Spleen (tissue), 11 donors: ENCODE results near the gene USPL1. TPM values are rescaled to one million over a fixed set of nuclear protein-coding genes. Genes with fewer than 3 reads are reported as not detected.

ENCODE experiments used
- DNase-seq: peaks from one replicate; pipeline ENCODE4 v3.0.0-alpha.2; 2020
- H3K27ac ChIP-seq, 8 donors: fragments of 200-600 bp; sonication (generic) in 7 of 8; 1 replicate in 4 of 8; 2 replicates in 4 of 8; pipeline versions ENCODE4 v1.5.0 to v1.8.0; 2016 to 2021; ENCODE audit warnings: inconsistent platforms in 4 of 8, mild to moderate bottlenecking in 4 of 8, moderate library complexity in 1 of 8
- H3K27me3 ChIP-seq, 7 donors: fragments of 200-600 bp; sonication (generic) in 6 of 7; replicated peaks in 1 of 7; 1 replicate in 4 of 7; 2 replicates in 3 of 7; pipeline versions ENCODE4 v1.5.0 to v1.8.0; 2016 to 2021; ENCODE audit warnings: inconsistent platforms in 3 of 7, mild to moderate bottlenecking in 1 of 7
- H3K36me3 ChIP-seq, 6 donors: fragments of 200-600 bp; sonication (generic) in 5 of 6; 1 replicate in 4 of 6; 2 replicates in 2 of 6; pipeline versions ENCODE4 v1.5.0 to v1.8.0; 2016 to 2021; ENCODE audit warnings: inconsistent platforms in 2 of 6
- H3K4me1 ChIP-seq, 6 donors: fragments of 200-600 bp; sonication (generic) in 5 of 6; 1 replicate in 3 of 6; 2 replicates in 3 of 6; pipeline versions ENCODE4 v1.5.0 to v1.8.0; 2016 to 2021; ENCODE audit warnings: inconsistent platforms in 3 of 6
- H3K4me3 ChIP-seq, 8 donors: fragments of 200-600 bp; sonication (generic) in 7 of 8; 1 replicate in 4 of 8; 2 replicates in 4 of 8; pipeline versions ENCODE4 v1.5.0 to v1.8.0; 2016 to 2021; ENCODE audit warnings: inconsistent platforms in 4 of 8, mild to moderate bottlenecking in 4 of 8, moderate library complexity in 2 of 8
- H3K9me3 ChIP-seq, 8 donors: fragments of 200-600 bp; sonication (generic) in 7 of 8; 1 replicate in 4 of 8; 2 replicates in 4 of 8; pipeline versions ENCODE4 v1.5.0 to v1.8.0; 2016 to 2021; ENCODE audit warnings: inconsistent platforms in 4 of 8
- CTCF ChIP-seq, 11 experiments: fragments of 200-600 bp in 7 of 11; fragments of 450-650 bp in 4 of 11; sonication (generic) in 4 of 11; IDR thresholded peaks in 8 of 11; conservative IDR thresholded peaks in 3 of 11; 1 replicate in 7 of 11; 2 replicates in 4 of 11; pipeline versions ENCODE4 v1.4.0 to v1.8.0; 2016 to 2021; ENCODE audit warnings: antibody characterized with exemption in 11 of 11, inconsistent platforms in 4 of 11, mild to moderate bottlenecking in 1 of 11
- POLR2A ChIP-seq, 3 donors: fragments of 450-650 bp; IDR thresholded peaks; one replicate each; pipeline ENCODE4 v1.5.1; 2017; ENCODE audit warnings: antibody characterized with exemption in 3 of 3, mild to moderate bottlenecking in 1 of 3
- POLR2AphosphoS5 ChIP-seq, 3 donors: sonication (generic); formaldehyde crosslinking; IDR thresholded peaks; one replicate each; pipeline ENCODE4 v1.5.1; 2017; ENCODE audit warnings: antibody characterized with exemption in 3 of 3
- WGBS, 5 donors: extraction: QIAGEN DNeasy Blood & Tissue Kit in 3 of 5; methylation state at CpG; one replicate each; pipeline versions ENCODE4 v1.1.5 to v1.1.7; 2013 to 2018; 5-methylcytosine and 5-hydroxymethylcytosine counted together
- intact Hi-C: fragments of 100-400 bp; cut with DNase I; formaldehyde crosslinking; loops from one replicate; pipeline ENCODE4 v1.15.0; 2023; ENCODE audit warnings: low total_unique reads
- polyA plus RNA-seq, 3 donors: library from polyadenylated mRNA; stranded (reverse); fragments of 200-250 nt; gene quantifications; one replicate each; pipeline ENCODE4 v1.2.1, GENCODE V29; 2013
- total RNA-seq, 7 donors: library from RNA; depleted of rRNA in 3 of 7; stranded (reverse); fragments of >200 nt in 3 of 7; fragmentation: NEBNext Ultra II Directional in 4 of 7; extraction: Animal tissue kit (Norgen Biotek cat#: 25700) in 4 of 7; gene quantifications; one replicate each; pipeline versions ENCODE4 v1.1.0 to v1.2.1, GENCODE V29; 2016 to 2021
- donor health status: healthy with polysubstance abuse.
- donor health status: DM: no; HTN: no; CAD: no; lungs with moderate emphysema.
- donor health status: DM: no; HTN: no; CAD: no.
- donor health status: Bipolar disorder and iron deficiency.
- donor health status: healthy.
- donor health status: DM: no; HTN: no; CAD: no.
- donor health status: DM: yes; HTN: yes; CAD: no.

The USPL1 gene
- total and polyA plus RNA-seq, 10 donors, result 11.7 to 42.2 (median 26.6) TPM

DNA sequence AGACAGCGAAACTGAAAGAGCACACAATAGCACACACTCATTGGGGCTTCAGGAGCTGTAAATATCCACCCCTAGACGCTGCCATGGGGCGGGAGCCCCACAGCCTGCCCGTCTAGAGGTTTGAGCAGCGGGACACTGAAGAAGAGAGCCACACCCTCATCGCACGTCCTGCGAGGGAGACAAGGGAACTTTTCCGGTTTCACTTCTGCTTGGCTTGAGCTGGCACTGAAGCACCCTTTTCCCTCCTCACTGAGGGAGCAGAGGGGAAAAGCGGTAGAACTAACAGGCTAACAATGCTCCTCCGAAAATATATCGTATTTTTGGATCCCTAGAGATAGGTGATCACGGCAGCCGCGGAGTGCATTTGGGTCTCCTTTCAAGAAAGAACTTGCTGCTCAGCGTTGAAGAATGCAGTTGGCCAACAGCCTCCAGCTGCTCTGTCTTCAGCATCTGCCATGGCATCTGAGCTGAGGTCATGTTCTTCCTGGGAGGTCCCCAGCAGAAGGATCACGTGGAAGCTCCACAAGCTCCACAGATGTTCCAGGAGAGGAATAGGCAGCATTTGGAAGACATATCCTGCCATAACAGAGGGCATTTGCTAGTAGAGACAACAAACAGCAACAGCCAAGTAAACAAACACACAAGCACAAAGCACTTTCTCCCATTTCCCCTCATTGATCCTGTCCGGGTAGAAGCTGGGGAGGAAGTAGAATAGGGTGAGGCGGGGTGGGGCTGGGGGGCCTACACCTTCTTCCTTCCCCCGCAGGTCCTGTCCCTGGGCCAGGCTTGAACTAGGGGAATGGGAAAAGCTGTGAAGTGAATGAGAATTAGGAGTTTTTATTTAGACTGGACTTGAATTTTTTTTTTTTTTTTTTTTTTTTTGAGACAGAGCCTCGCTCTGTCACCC, 72.8 kb downstream of the USPL1 start:
- Histone ChIP-seq H3K27ac (peak overlapping the region; percentile 48 to 82 (median 72)), H3K27me3 (no peaks in the 10 kb centered on the region), H3K4me1 (peaks cover 1 to 22% (median 15%) of the 10 kb centered on the region in 6 donors), H3K4me3 (peak overlapping the region in 6 of 8 donors; percentile 17 to 65 (median 24)), H3K9me3 (no peaks in the 10 kb centered on the region), H3K36me3 (no peaks in the 10 kb centered on the region)
- 34 to 48% (median 36%) methylated on average over 21 of the region's 21 CpGs for WGBS, 5 donors
- intact Hi-C loops, result no loop called here
- DNase-seq, result peak; percentile 86
- TF ChIP-seq CTCF (IDR thresholded peaks at IDR 0.05 in 8 of 11, conservative IDR thresholded peaks at IDR 0.05 in 3 of 11) (no peak), POLR2A (IDR thresholded peaks at IDR 0.05) (no peak), POLR2AphosphoS5 (IDR thresholded peaks at IDR 0.05) (peak in 2 of 3 donors; percentile 68 to 69)

- peaks cover 17 to 38% (median 30%) of the 10 kb centered on the region in 6 donors for H3K4me1 ChIP-seq
- no peak overlapping the region for H3K4me3 ChIP-seq
- 51 to 95% (median 71%) methylated on average over 1 of the region's 1 CpG for WGBS, 5 donors
- TF ChIP-seq CTCF (IDR thresholded peaks at IDR 0.05 in 8 of 11, conservative IDR thresholded peaks at IDR 0.05 in 3 of 11), result no peak
- TF ChIP-seq POLR2AphosphoS5 (IDR thresholded peaks at IDR 0.05), result no peak
- no peak for TF ChIP-seq POLR2A (IDR thresholded peaks at IDR 0.05)
- no peaks in the 10 kb centered on the region for H3K36me3 ChIP-seq
- intact Hi-C loops, result no loop called here
- no peak overlapping the region for H3K27ac ChIP-seq
- no peaks in the 10 kb centered on the region for H3K9me3 ChIP-seq
- H3K27me3 ChIP-seq, result no peaks in the 10 kb centered on the region
- DNase-seq, result no peak
These were observed 74.4 kb downstream of the USPL1 start for GRCh38 chr13:30692113-30692512.

- TF ChIP-seq POLR2A (IDR thresholded peaks at IDR 0.05) (no peak), POLR2AphosphoS5 (IDR thresholded peaks at IDR 0.05) (peak in 1 of 3 donors; percentile 47), CTCF (IDR thresholded peaks at IDR 0.05 in 8 of 11, conservative IDR thresholded peaks at IDR 0.05 in 3 of 11) (no peak)
- Histone ChIP-seq H3K36me3 (no peaks in the 10 kb centered on the region), H3K4me3 (peak overlapping the region in 1 of 8 donors; percentile 4), H3K4me1 (peaks cover 20 to 54% (median 27%) of the 10 kb centered on the region in 6 donors), H3K9me3 (no peaks in the 10 kb centered on the region), H3K27me3 (no peaks in the 10 kb centered on the region), H3K27ac (peak overlapping the region in 7 of 8 donors; percentile 26 to 81 (median 64))
- DNase-seq, result peak; percentile 80
- intact Hi-C loops, result no loop called here
- WGBS, 5 donors, result 15 to 26% (median 17%) methylated on average over 11 of the region's 11 CpGs
These were observed 78.8 kb downstream of the USPL1 start for GRCh38 chr13:30696278-30697176.
